Right atrium auricular region (tissue), 2 donors: ENCODE results near the gene ATAD2B. TPM values are rescaled to one million over a fixed set of nuclear protein-coding genes. Genes with fewer than 3 reads are reported as not detected.

Experiments
- DNase-seq: peaks from one replicate; pipeline ENCODE4 v3.0.0-alpha.2; 2019; ENCODE audit warnings: low spot score
- H3K27ac ChIP-seq, 2 donors: fragments of 200-600 bp; sonication (generic); 1 replicate in 1 of 2; 2 replicates in 1 of 2; pipeline ENCODE4 v1.5.1; 2016 to 2019
- H3K27me3 ChIP-seq, 2 donors: fragments of 200-600 bp; sonication (generic); one replicate each; pipeline versions ENCODE4 v1.5.1 to v1.6.0; 2017 to 2019
- H3K36me3 ChIP-seq: fragments of 200-600 bp; sonication (generic); one replicate; pipeline ENCODE4 v1.5.1; 2016
- H3K4me1 ChIP-seq, 2 donors: fragments of 200-600 bp; sonication (generic); one replicate each; pipeline versions ENCODE4 v1.5.1 to v1.6.0; 2017 to 2019
- H3K4me3 ChIP-seq, 2 donors: fragments of 200-600 bp; sonication (generic); 1 replicate in 1 of 2; 2 replicates in 1 of 2; pipeline ENCODE4 v1.5.1; 2017 to 2019; ENCODE audit warnings: mild to moderate bottlenecking in 1 of 2, moderate library complexity in 1 of 2
- H3K9me3 ChIP-seq, 2 donors: fragments of 200-600 bp; sonication (generic); one replicate each; pipeline ENCODE4 v1.5.1; 2019
- total RNA-seq, 2 donors: library from RNA; depleted of rRNA; stranded (reverse); fragments of >200 nt; gene quantifications; one replicate each; pipeline ENCODE4 v1.1.0, GENCODE V29; 2016
- TF ChIP-seq, protein P1 (sequence below), 2 donors: fragments of 200-600 bp; sonication (generic); IDR thresholded peaks; one replicate each; pipeline ENCODE4 v1.5.1; 2019; ENCODE audit warnings: antibody characterized with exemption in 2 of 2

ATAD2B gene
- total RNA-seq, 2 donors from 2014 or later: 6.0 to 6.7 TPM

DNA sequence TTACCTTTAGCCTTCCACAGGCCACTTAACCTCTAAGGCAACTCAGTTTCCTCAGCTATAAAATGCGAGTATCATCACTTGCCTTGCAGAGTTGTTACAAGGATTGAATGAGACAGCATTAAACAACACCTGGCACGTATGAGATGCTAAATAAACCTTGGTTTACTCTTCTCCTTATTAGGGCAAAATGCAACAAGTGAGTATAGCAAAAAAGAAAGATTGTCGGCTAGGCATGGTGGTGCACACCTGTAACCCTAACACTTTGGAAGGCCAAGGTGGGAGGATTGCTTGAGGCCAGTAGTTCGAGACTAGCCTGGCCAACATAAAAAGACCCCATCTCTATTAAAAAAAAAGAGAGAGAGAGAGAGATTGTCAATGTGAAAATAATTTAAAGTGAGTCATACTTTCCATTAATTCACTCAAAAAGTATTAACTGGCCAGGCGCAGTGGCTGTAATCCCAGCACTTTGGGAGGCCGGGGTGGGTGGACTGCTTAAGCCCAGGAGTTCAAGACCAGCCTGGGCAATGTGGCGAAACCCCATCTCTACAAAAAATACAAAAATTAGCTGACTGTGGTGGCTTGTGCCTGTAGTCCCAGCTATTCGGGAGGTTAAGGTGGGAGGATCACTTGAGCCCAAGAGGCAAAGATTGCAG is 8.0 kb downstream of the ATAD2B start:
- TF ChIP-seq, protein P1, sequence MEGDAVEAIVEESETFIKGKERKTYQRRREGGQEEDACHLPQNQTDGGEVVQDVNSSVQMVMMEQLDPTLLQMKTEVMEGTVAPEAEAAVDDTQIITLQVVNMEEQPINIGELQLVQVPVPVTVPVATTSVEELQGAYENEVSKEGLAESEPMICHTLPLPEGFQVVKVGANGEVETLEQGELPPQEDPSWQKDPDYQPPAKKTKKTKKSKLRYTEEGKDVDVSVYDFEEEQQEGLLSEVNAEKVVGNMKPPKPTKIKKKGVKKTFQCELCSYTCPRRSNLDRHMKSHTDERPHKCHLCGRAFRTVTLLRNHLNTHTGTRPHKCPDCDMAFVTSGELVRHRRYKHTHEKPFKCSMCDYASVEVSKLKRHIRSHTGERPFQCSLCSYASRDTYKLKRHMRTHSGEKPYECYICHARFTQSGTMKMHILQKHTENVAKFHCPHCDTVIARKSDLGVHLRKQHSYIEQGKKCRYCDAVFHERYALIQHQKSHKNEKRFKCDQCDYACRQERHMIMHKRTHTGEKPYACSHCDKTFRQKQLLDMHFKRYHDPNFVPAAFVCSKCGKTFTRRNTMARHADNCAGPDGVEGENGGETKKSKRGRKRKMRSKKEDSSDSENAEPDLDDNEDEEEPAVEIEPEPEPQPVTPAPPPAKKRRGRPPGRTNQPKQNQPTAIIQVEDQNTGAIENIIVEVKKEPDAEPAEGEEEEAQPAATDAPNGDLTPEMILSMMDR (IDR thresholded peaks at IDR 0.05): no peak
- Histone ChIP-seq H3K4me1 (peaks cover 0 to 23% of the 10 kb centered on the region in 2 donors), H3K9me3 (no peaks in the 10 kb centered on the region), H3K27me3 (no peaks in the 10 kb centered on the region), H3K27ac (no peak overlapping the region), H3K36me3 (no peaks in the 10 kb centered on the region), H3K4me3 (no peak overlapping the region)
- DNase-seq: no peak

DNA sequence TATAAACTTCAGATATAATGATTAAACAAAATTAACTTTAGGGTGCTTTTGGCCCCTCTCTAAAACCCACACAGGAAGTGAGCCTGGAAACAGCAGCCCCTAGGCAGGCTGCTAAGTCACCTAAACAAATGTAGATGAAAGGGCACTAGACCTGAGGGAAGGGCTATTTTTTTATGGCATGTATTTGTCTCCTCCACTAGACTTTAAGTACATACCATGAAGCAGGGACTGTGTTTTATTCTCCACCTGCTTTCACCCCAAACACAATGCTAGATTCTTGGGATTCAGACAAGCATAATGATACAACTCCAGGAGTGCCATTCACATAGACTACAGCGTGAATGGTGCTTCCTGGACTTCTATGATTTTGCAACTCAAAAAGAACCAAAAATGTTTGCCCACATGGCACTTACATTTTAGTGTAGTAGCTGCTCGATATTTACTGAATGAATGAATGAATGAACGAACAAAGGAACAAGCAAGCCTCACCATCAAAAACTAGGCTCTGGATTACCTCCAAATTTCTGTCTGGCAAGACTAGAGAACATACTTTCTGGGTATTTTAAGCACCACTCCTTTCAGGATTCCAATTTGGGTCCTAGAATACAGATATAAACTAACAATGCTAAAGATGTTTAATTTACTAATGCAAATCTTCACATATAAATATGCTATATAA is 10.1 kb downstream of the ATAD2B start:
- Histone ChIP-seq H3K4me3 (no peak overlapping the region), H3K4me1 (peaks cover 0 to 18% of the 10 kb centered on the region in 2 donors), H3K27me3 (no peaks in the 10 kb centered on the region), H3K27ac (no peak overlapping the region), H3K9me3 (no peaks in the 10 kb centered on the region), H3K36me3 (no peaks in the 10 kb centered on the region)
- no peak for DNase-seq
- TF ChIP-seq, protein P1 (IDR thresholded peaks at IDR 0.05): no peak

DNA sequence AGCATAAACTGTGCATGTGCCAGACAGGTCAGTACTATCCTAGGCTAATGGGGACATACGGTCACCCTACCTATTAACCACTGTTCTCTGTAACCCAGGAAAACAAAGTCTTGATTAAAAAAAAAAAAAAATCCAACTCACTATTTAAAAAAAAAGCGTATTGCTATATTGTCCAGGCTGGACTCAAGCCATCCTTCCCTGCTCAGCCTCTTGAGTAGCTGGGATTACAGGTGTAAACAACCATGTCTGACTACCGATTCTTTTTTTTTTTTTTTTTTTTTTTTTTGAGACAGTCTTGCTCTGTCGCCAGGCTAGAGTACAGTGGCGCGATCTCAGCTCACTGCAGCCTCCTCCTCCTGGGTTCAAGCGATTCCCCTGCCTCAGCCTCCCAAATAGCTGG is 11.6 kb downstream of the ATAD2B start:
- no peak overlapping the region for H3K4me3 ChIP-seq

DNA sequence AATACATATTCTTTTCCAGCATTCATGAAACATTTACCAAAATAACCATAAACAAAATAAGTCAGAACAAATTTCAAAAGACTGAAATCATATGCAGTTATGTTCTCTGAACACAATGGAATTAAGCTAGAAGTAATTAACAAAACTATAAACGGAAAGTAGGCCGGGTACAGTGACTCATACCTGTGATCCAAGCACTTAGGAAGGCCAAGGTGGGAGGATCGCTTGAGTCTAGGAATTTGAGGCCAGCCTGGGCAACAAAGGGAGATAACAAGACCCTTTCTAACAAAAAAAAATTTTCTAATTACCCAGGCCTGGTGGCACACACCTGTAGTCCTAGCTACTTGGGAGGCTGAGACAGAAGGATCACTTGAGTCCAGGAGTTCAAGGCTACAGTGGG is 14.9 kb downstream of the ATAD2B start:
- Histone ChIP-seq H3K4me3 (no peak overlapping the region), H3K9me3 (no peaks in the 10 kb centered on the region), H3K27me3 (no peaks in the 10 kb centered on the region), H3K27ac (no peak overlapping the region), H3K36me3 (no peaks in the 10 kb centered on the region), H3K4me1 (peaks cover 0 to 6% of the 10 kb centered on the region in 2 donors)
- no peak for DNase-seq
- TF ChIP-seq, protein P1 (IDR thresholded peaks at IDR 0.05): no peak

More for the DNA sequence above, 11.6 kb downstream of the ATAD2B start:
- TF ChIP-seq, protein P1 (IDR thresholded peaks at IDR 0.05): no peak
- H3K27ac ChIP-seq: no peak overlapping the region
- no peaks in the 10 kb centered on the region for H3K36me3 ChIP-seq
- peaks cover 0 to 13% of the 10 kb centered on the region in 2 donors for H3K4me1 ChIP-seq
- no peaks in the 10 kb centered on the region for H3K27me3 ChIP-seq
- no peak for DNase-seq
- H3K9me3 ChIP-seq: no peaks in the 10 kb centered on the region

DNA sequence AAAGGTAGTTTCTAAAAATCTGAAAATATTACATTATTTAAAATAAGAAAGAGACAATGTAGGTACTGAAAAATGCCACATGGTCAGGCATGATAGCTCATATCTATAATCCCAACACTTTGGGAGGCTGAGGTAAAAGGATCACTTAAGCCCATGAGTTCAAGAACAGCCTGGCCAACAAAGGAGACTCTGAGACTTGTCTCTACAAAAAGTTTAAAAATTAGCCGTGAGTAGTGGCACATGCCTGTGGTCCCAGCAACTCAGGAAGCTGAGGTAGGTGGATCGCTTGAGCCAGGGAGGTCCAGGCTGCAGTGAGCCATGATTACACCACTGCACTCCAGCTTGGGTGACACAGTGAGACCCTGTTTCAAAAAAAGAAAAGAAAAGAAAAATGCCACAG is 21.8 kb downstream of the ATAD2B start:
- Histone ChIP-seq H3K9me3 (no peaks in the 10 kb centered on the region), H3K27me3 (no peaks in the 10 kb centered on the region), H3K4me3 (no peak overlapping the region), H3K36me3 (no peaks in the 10 kb centered on the region), H3K27ac (no peak overlapping the region), H3K4me1 (peaks cover 0 to 41% of the 10 kb centered on the region in 2 donors)
- DNase-seq: no peak
- TF ChIP-seq, protein P1 (IDR thresholded peaks at IDR 0.05): no peak
